Small intestine (tissue), 7 donors: ENCODE data around the gene MAU2. TPM values are rescaled to one million over a fixed set of nuclear protein-coding genes. Genes with fewer than 3 reads are reported as not detected.

Source experiments
- DNase-seq, 2 donors: peaks; one replicate each; pipeline versions ENCODE4 v3.0.0 to v3.0.0-alpha.2; 2013
- FAIRE-seq: peaks from 2 replicates; lab custom pipeline; 2012; peaks lifted over from hg19 to GRCh38; lab: Jason Lieb, UNC
- H3K27ac ChIP-seq, 3 donors: one replicate each; pipeline ENCODE4 v1.5.1; 2013; ENCODE audit warnings: low read length in 2 of 3, mild to moderate bottlenecking in 2 of 3, control low read depth in 1 of 3, inconsistent platforms in 1 of 3, low read depth in 1 of 3, moderate library complexity in 1 of 3
- H3K27me3 ChIP-seq, 3 donors: one replicate each; pipeline ENCODE4 v1.6.1; 2013; ENCODE audit warnings: low read length in 3 of 3, inconsistent platforms in 1 of 3; ENCODE audit not compliant: control insufficient read depth in 3 of 3, insufficient read depth in 3 of 3
- H3K36me3 ChIP-seq, 3 donors: one replicate each; pipeline ENCODE4 v1.6.1; 2013; ENCODE audit warnings: low read length in 3 of 3, inconsistent platforms in 1 of 3, low read depth in 1 of 3, mild to moderate bottlenecking in 1 of 3, moderate library complexity in 1 of 3; ENCODE audit not compliant: control insufficient read depth in 3 of 3, insufficient read depth in 2 of 3
- H3K4me1 ChIP-seq, 3 donors: one replicate each; pipeline ENCODE4 v1.6.1; 2013; ENCODE audit warnings: low read length in 2 of 3, inconsistent platforms in 1 of 3, low read depth in 1 of 3, mild to moderate bottlenecking in 1 of 3, moderate library complexity in 1 of 3; ENCODE audit not compliant: control insufficient read depth in 3 of 3, insufficient read depth in 2 of 3
- H3K4me3 ChIP-seq, 3 donors: one replicate each; pipeline ENCODE4 v1.5.1; 2013; ENCODE audit warnings: low read length in 3 of 3, control low read depth in 1 of 3, inconsistent platforms in 1 of 3, low read depth in 1 of 3, mild to moderate bottlenecking in 1 of 3, moderate library complexity in 1 of 3
- H3K9me3 ChIP-seq, 2 donors: one replicate each; pipeline ENCODE4 v1.6.1; 2013; ENCODE audit warnings: low read depth in 1 of 2, low read length in 1 of 2; ENCODE audit not compliant: control insufficient read depth in 2 of 2, insufficient read depth in 1 of 2
- WGBS, 3 donors: extraction: QIAGEN DNeasy Blood & Tissue Kit; methylation state at CpG; one replicate each; pipeline ENCODE4 v1.1.7; 2013; 5-methylcytosine and 5-hydroxymethylcytosine counted together
- polyA plus RNA-seq, 4 donors: library from polyadenylated mRNA; stranded (reverse) in 3 of 4; unstranded in 1 of 4; fragments of 200-250 nt in 3 of 4; fragments of 120-200 nt in 1 of 4; gene quantifications; one replicate each; pipeline versions ENCODE4 v1.2.1 to v1.2.3, GENCODE V29; 2013
- donor health status: healthy with polysubstance abuse.
- donor health status: control.
- donor health status: control.
- donor health status: Bipolar disorder and iron deficiency.
- donor health status: healthy.

MAU2 gene
- polyA plus RNA-seq, 4 donors = 11.6 to 51.3 (median 18.6) TPM

GRCh38 chr19:19297759-19298158 lies 22.9 kb upstream of the MAU2 start:
- Histone ChIP-seq H3K27ac (no peak overlapping the region), H3K4me3 (no peak overlapping the region), H3K27me3 (no peaks in the 10 kb centered on the region), H3K9me3 (peaks cover 0 to 3% of the 10 kb centered on the region in 2 donors), H3K4me1 (no peaks in the 10 kb centered on the region), H3K36me3 (peaks cover 5 to 75% (median 9%) of the 10 kb centered on the region in 3 donors)
- 75 to 87% (median 79%) methylated on average over 9 of the region's 9 CpGs for WGBS, 3 donors
- FAIRE-seq = no peak
- DNase-seq = no peak

- H3K9me3 ChIP-seq = no peaks in the 10 kb centered on the region
- 94 to 96% (median 96%) methylated on average over 11 to 12 of the region's 12 CpGs for WGBS, 3 donors
- DNase-seq (no peak), FAIRE-seq (no peak)
- no peaks in the 10 kb centered on the region for H3K27me3 ChIP-seq
- H3K36me3 ChIP-seq = peaks cover 5 to 83% (median 19%) of the 10 kb centered on the region in 3 donors
- H3K4me3 ChIP-seq = no peak overlapping the region
- H3K27ac ChIP-seq = no peak overlapping the region
- H3K4me1 ChIP-seq = no peaks in the 10 kb centered on the region
Observed at GRCh38 chr19:19300613-19301012, 20.0 kb upstream of the MAU2 start.

- Histone ChIP-seq H3K36me3 (peaks cover 10 to 86% (median 30%) of the 10 kb centered on the region in 3 donors), H3K4me1 (no peaks in the 10 kb centered on the region), H3K27ac (no peak overlapping the region), H3K4me3 (no peak overlapping the region), H3K27me3 (no peaks in the 10 kb centered on the region), H3K9me3 (no peaks in the 10 kb centered on the region)
- DNase-seq = no peak
- no peak for FAIRE-seq
- 93 to 98% (median 97%) methylated on average over 14 of the region's 14 CpGs for WGBS, 3 donors
Observed at GRCh38 chr19:19303411-19303810, 17.2 kb upstream of the MAU2 start.

GRCh38 chr19:19304186-19304965 lies 16.3 kb upstream of the MAU2 start:
- H3K4me1 ChIP-seq = no peaks in the 10 kb centered on the region
- H3K36me3 ChIP-seq = peaks cover 10 to 90% (median 36%) of the 10 kb centered on the region in 3 donors
- no peak for FAIRE-seq
- 90 to 93% (median 91%) methylated on average over 14 of the region's 14 CpGs for WGBS, 3 donors
- H3K9me3 ChIP-seq = no peaks in the 10 kb centered on the region
- H3K27ac ChIP-seq = no peak overlapping the region
- no peak overlapping the region for H3K4me3 ChIP-seq
- DNase-seq = no peak
- H3K27me3 ChIP-seq = no peaks in the 10 kb centered on the region

- Histone ChIP-seq H3K4me3 (no peak overlapping the region), H3K4me1 (no peaks in the 10 kb centered on the region), H3K9me3 (no peaks in the 10 kb centered on the region), H3K27me3 (no peaks in the 10 kb centered on the region), H3K36me3 (peaks cover 10 to 95% (median 40%) of the 10 kb centered on the region in 3 donors), H3K27ac (no peak overlapping the region)
- WGBS, 3 donors = 93 to 96% (median 96%) methylated on average over 9 to 10 of the region's 10 CpGs
- DNase-seq (no peak), FAIRE-seq (no peak)
Observed at GRCh38 chr19:19305066-19305465, 15.6 kb upstream of the MAU2 start.

GRCh38 chr19:19305696-19306095 lies 14.9 kb upstream of the MAU2 start:
- Histone ChIP-seq H3K4me3 (no peak overlapping the region), H3K4me1 (no peaks in the 10 kb centered on the region), H3K27me3 (no peaks in the 10 kb centered on the region), H3K36me3 (peaks cover 6 to 95% (median 43%) of the 10 kb centered on the region in 3 donors), H3K27ac (no peak overlapping the region), H3K9me3 (no peaks in the 10 kb centered on the region)
- no peak for FAIRE-seq
- 93 to 96% (median 93%) methylated on average over 16 of the region's 16 CpGs for WGBS, 3 donors
- DNase-seq = no peak

- Histone ChIP-seq H3K27ac (no peak overlapping the region), H3K4me1 (no peaks in the 10 kb centered on the region), H3K4me3 (no peak overlapping the region), H3K36me3 (peaks cover 6 to 94% (median 42%) of the 10 kb centered on the region in 3 donors), H3K27me3 (no peaks in the 10 kb centered on the region), H3K9me3 (no peaks in the 10 kb centered on the region)
- whole genome bisulfite sequencing, 3 donors = 96% methylated on average over 9 of the region's 9 CpGs
- FAIRE-seq = no peak
- DNase-seq = no peak
Observed at GRCh38 chr19:19306191-19306590, 14.4 kb upstream of the MAU2 start.

- DNase-seq (no peak), FAIRE-seq (no peak)
- H3K4me1 ChIP-seq = no peaks in the 10 kb centered on the region
- no peak overlapping the region for H3K27ac ChIP-seq
- H3K36me3 ChIP-seq = peaks cover 6 to 90% (median 35%) of the 10 kb centered on the region in 3 donors
- H3K9me3 ChIP-seq = no peaks in the 10 kb centered on the region
- H3K27me3 ChIP-seq = no peaks in the 10 kb centered on the region
- no peak overlapping the region for H3K4me3 ChIP-seq
- WGBS, 3 donors = 94 to 96% (median 95%) methylated on average over 10 of the region's 10 CpGs
Observed at GRCh38 chr19:19308373-19308772, 12.3 kb upstream of the MAU2 start.
